Activated T-cell treated with anti-CD3 and anti-CD28 coated beads, Interleukin-2, amount 50 U/mL, for 48 hours (primary cell): ENCODE measurements around the gene RNF130.
A peak's percentile ranks its signal among the peaks of the same experiment; 100 is the strongest.

ENCODE experiments used
- DNase-seq, 2 experiments: peaks; one replicate each; pipeline ENCODE4 v3.0.0-alpha.2; 2020

The RNF130 gene

GRCh38 chr5:179908528-179908927 lies 163.0 kb downstream of the RNF130 start:
- peak in 1 of 2 experiments; percentile 35 for DNase-seq

DNA sequence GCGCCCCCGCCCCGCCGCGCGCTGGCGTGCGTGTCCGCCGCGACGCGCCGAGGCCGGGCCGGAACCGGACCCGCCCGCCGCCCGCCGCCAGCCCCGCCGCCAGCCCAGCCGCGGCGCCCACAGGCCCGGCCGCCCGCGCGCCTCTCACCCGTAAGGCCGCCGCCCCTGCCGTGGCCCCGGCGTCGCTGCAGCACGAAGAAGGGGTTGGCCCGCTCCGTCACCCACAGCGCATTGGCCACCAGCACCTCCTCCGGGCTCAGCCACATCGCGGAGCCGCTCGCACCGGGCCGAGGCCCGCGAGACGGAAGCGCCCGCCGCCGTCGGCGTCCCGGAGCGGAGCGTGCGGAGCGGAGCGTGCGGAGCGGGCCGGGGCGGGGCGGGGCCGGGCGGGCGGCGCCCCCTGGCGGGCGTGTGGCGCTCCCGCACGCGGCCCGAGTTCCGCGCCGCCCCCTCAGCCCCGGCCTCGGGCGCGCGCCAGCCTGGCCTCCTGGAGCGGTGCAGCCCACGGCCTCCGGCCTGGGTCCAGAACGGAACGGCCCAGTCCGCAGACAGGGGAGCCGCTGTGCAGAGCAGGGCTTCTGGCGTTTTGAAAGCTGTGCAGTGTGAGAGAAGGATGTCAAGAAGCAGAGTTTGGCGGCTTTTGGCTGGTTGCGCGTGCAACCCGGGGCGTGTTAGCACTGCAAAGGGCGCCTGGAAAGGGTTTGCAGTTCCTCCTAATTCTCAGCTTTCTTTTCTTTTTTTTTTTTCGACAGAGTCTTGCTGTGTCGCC lies 163.8 kb downstream of the RNF130 start, which contains the start of gene TBC1D9B:
Gene TBC1D9B (minus strand): TSS at position 342 of the 769 bp plus-strand sequence. CDS start 76 bp downstream, at position 266.
- DNase-seq: peak; percentile 73 to 77

- DNase-seq: peak; percentile 52 to 56
These were observed 164.6 kb downstream of the RNF130 start for GRCh38 chr5:179906795-179907555.

GRCh38 chr5:179906294-179906794 lies 165.2 kb downstream of the RNF130 start:
- peak; percentile 28 to 41 for DNase-seq

DNA sequence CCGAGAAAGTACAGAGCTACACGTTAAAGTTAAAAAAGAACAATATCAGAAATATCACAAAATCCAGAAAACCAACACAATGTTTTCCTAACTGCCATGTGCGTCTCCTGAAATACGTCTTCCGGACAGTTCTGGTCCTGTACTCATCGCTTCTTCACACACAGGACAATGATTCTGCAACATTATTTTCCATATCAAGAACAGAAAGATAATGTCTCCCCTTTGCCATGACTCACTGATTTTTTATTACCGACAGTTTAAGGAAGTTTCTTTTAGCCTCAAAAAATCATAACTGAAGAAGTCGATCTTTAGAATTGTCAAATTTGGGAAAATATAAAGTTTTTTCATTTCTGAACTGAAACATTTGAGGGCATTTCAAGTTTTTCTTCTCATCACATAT lies 166.4 kb downstream of the RNF130 start:
- DNase-seq: no peak
